ENCODE data around the gene TRAPPC2L. TPM values are rescaled to one million over a fixed set of nuclear protein-coding genes. Genes with fewer than 3 reads are reported as not detected.

TRAPPC2L gene
- polyA plus RNA-seq, 1 donor from 2014 or later = 86.1 TPM

DNA sequence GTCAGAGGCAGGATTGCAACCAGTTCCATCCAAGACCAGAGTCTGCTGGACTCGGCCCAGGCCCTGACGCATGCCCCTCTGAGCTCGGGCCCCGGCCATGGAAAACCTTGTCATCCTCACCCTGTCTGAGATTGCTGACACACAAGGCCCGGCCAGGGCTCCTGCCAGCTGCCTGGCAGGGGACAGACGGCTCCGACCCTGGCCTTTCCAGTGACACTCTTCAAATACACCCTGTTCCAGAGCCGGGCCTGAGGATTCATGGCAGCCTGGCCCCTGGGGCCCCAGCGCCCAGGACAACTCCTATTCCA, 12.7 kb downstream of the TRAPPC2L start:
- Mint-ChIP-seq H3K9me3 (no peaks in the 10 kb centered on the region), H3K36me3 (peaks cover 1% of the 10 kb centered on the region), H3K27ac (peak overlapping the region in 2 of 3 donors; percentile 38 to 76), H3K4me3 (peak overlapping the region in 2 of 4 donors; percentile 30 to 32), H3K27me3 (peaks cover 12% of the 10 kb centered on the region), H3K4me1 (peaks cover 8 to 9% (median 8%) of the 10 kb centered on the region in 3 donors)

GRCh38 chr16:88870608-88871348, 13.9 kb downstream of the TRAPPC2L start:
- Mint-ChIP-seq H3K27ac (peak overlapping the region; percentile 38 to 82 (median 67)), H3K4me3 (peak overlapping the region; percentile 36 to 82 (median 64)), H3K4me1 (peaks cover 8 to 11% (median 9%) of the 10 kb centered on the region in 3 donors), H3K9me3 (no peaks in the 10 kb centered on the region), H3K27me3 (peaks cover 12% of the 10 kb centered on the region), H3K36me3 (peaks cover 1% of the 10 kb centered on the region)

GRCh38 chr16:88871349-88871702, 14.4 kb downstream of the TRAPPC2L start:
- Mint-ChIP-seq H3K4me1 (peaks cover 8 to 11% (median 9%) of the 10 kb centered on the region in 3 donors), H3K27me3 (peaks cover 12% of the 10 kb centered on the region), H3K27ac (peak overlapping the region in 2 of 3 donors; percentile 38 to 82), H3K9me3 (no peaks in the 10 kb centered on the region), H3K36me3 (peaks cover 1% of the 10 kb centered on the region), H3K4me3 (peak overlapping the region; percentile 21 to 82 (median 59))

DNA sequence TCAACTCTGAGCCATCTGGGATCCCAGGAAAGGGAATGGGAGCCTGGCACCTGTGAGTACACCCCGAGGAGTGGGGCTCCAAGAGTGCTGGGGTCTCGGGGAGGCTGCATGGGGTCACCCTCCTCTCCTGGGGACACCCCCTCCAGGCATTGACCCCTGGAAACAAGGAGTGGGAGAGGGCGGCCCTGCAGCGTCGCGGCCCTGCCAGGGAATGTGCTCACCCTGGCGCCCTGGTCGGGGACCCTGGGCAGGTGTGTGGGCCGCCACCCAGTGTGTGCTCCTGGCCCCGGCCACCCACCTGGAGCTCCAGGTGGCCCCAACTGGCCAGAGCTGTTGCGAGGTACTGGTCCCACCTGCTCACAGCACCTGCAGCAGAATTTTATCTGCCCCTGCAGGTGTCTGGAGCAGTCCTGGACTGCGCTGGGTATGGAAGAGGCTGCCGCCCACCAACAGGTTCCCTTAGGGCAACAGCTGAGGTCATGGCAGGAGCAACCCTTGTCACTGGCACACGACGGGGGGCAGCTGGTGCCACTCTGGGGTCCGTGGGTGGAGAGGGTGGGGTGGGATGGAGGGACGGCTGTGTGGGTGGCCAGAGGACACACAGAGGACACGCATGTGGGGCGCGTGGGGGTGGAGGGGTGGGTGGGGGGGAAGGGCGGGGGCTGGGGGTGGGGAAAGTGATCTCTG, 14.9 kb downstream of the TRAPPC2L start:
- peaks cover 8 to 11% (median 9%) of the 10 kb centered on the region in 3 donors for H3K4me1 Mint-ChIP-seq
- peaks cover 1% of the 10 kb centered on the region for H3K36me3 Mint-ChIP-seq
- peaks cover 12% of the 10 kb centered on the region for H3K27me3 Mint-ChIP-seq
- H3K27ac Mint-ChIP-seq = no peak overlapping the region
- H3K9me3 Mint-ChIP-seq = no peaks in the 10 kb centered on the region
- H3K4me3 Mint-ChIP-seq = no peak overlapping the region

DNA sequence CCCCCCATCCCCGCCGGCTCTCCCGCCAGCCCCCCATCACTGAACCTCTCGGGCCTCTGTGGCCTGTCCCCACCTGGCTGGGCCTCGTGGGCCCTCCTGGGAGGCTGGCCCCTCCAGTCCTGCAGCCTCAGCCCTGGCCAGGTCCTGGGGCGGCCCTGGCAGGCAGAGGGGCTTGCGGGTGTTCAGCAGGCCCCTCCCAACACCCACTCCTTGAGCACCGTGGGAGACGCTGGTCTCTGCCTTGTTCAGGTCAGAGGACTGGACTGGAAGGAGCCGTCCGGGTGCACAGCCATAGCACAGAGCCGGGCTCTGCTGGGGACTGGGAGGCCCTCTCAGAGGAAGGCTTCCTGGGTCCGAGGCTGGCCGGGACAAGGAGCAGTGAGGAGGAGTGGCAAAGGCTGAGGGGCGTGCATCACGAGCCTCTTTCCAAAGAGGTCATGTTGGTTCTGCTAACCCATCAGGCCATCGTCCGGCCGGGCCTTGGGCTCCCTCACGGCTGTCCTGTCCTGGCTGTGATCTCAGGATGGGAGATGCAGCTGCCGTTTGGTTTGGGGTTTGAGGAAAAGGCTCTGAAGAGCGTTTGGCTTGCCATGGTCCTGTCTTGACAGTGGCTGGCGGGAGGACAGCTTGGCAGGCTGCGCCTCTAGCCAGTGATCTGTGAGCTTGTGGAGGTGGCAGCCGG, 15.9 kb downstream of the TRAPPC2L start:
- Mint-ChIP-seq H3K4me1 (peaks cover 8 to 11% (median 9%) of the 10 kb centered on the region in 3 donors), H3K27ac (peak overlapping the region in 1 of 3 donors; percentile 25), H3K4me3 (no peak overlapping the region), H3K9me3 (no peaks in the 10 kb centered on the region), H3K36me3 (peaks cover 1% of the 10 kb centered on the region), H3K27me3 (peaks cover 12% of the 10 kb centered on the region)

DNA sequence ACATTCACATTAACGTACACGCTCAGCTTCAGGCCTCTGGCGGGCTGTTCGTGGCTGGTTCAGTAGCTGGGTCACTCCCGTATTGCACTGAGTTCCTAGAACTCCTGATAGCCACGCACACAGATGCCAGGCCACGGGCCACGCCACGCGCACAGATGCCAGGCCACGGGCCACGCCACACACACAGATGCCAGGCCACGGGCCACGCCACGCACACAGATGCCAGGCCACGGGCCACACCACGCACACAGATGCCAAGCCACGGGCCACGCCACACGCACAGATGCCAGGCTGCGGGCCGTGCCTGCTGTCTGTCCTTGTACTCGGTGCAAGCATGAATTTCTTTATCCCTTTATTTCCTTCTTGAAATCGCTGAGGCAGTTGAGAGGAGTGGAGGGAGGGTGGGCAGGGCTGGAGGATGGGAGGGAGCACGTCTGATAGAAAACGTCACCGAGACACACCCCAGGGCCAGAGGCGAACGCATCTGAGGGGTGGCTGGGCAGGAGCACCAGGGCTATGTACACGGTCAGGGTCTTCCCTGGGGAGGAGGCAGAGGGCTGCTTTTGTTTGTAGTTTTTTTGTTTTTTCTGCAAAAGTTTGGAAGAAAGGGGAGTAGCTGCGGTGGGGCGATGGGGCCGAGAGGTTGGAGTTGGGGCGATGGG, 18.1 kb downstream of the TRAPPC2L start:
- peaks cover 8% of the 10 kb centered on the region for H3K27me3 Mint-ChIP-seq

DNA sequence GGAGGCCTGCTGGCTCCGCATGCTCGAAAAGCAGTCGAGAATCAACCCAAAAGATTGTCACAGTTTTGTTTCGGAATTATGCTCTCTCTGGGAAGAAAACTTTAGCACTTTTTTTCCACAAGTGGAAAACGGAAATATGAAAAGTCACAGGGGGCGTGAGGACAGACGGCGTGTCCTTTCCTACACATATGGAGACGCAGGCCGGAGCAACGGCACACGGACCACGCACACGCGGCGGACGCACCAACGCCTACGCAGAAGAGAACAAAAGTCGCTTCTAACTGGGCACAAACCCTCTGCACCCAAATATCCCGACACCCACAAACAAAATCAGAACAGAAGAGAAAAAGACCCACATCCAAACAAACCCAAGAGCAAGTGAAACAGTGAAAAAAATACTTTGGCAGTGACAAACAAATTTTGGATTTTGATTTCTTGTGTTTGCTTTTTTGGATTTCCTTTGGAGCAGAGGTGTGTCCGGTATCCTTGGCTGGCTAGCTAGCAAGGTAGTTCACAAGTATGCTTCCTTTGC, 18.8 kb downstream of the TRAPPC2L start:
- H3K4me3 Mint-ChIP-seq = no peak overlapping the region
- H3K4me1 Mint-ChIP-seq = peaks cover 5 to 8% (median 6%) of the 10 kb centered on the region in 3 donors
- peaks cover 5% of the 10 kb centered on the region for H3K27me3 Mint-ChIP-seq
- no peaks in the 10 kb centered on the region for H3K9me3 Mint-ChIP-seq
- H3K27ac Mint-ChIP-seq = no peak overlapping the region
- peaks cover 1% of the 10 kb centered on the region for H3K36me3 Mint-ChIP-seq

More for the DNA sequence above, 18.1 kb downstream of the TRAPPC2L start:
- Mint-ChIP-seq H3K36me3 (peaks cover 1% of the 10 kb centered on the region), H3K4me1 (peaks cover 8 to 11% (median 9%) of the 10 kb centered on the region in 3 donors), H3K4me3 (no peak overlapping the region), H3K9me3 (no peaks in the 10 kb centered on the region), H3K27ac (no peak overlapping the region)

DNA sequence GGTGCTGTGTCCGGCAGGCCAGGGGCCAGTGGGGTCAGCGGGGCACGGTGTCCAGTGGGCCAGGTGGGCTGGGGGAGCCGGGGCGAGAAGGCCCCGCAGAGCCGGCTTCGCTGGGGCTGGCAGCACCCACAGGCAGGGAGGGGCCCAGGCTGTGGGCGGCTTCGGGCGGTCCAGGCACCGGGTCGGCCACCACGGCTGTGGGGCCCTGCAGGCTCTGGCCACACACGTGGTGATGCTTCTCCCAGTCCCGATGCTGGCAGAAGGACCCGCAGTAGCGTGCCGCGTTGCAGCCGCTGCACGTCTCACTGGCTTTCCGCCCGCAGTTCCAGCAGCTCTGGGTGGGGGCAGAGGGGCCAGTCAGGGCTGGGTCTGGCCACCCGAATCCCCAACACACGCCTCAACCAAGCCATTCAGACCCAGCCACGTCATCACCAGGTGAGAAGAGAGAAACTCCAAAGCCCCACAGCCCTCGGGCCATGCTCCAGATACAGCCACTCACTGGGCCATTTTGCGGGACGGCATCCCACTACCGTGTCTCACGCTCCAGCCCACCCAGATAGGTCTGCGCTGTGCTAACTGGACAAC, 20.1 kb downstream of the TRAPPC2L start:
- Mint-ChIP-seq H3K9me3 (no peaks in the 10 kb centered on the region), H3K4me1 (peaks cover 0 to 4% (median 0%) of the 10 kb centered on the region in 3 donors), H3K4me3 (no peak overlapping the region), H3K36me3 (no peaks in the 10 kb centered on the region), H3K27me3 (no peaks in the 10 kb centered on the region), H3K27ac (no peak overlapping the region)

- no peak overlapping the region for H3K4me3 Mint-ChIP-seq
- peaks cover 0 to 3% (median 1%) of the 10 kb centered on the region in 3 donors for H3K4me1 Mint-ChIP-seq
- no peaks in the 10 kb centered on the region for H3K36me3 Mint-ChIP-seq
- no peaks in the 10 kb centered on the region for H3K27me3 Mint-ChIP-seq
- H3K9me3 Mint-ChIP-seq = no peaks in the 10 kb centered on the region
- no peak overlapping the region for H3K27ac Mint-ChIP-seq
Measured at GRCh38 chr16:88877564-88878289, 20.8 kb downstream of the TRAPPC2L start.

DNA sequence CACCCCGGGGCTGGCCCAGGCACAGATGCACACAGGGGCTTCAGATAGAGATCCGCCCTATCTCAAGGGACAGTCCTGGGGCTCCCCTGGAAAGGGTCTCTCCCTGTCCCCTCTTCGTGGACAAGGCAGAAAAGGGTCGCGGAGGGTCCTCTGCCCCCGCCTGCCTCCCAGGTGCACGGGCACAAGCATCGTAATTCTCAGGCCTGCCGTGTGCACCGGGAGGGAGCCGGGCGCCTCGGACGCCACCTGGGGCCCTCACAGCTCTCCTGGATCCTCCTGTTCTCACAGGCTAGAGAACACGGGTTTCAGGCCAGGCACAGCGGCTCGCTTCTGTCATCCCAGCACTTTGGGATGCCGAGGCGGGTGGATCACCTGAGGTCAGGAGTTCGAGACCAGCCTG, 21.4 kb downstream of the TRAPPC2L start:
- Mint-ChIP-seq H3K36me3 (no peaks in the 10 kb centered on the region), H3K27me3 (no peaks in the 10 kb centered on the region), H3K9me3 (no peaks in the 10 kb centered on the region), H3K4me3 (no peak overlapping the region), H3K4me1 (peaks cover 0 to 3% (median 1%) of the 10 kb centered on the region in 3 donors), H3K27ac (no peak overlapping the region)

DNA sequence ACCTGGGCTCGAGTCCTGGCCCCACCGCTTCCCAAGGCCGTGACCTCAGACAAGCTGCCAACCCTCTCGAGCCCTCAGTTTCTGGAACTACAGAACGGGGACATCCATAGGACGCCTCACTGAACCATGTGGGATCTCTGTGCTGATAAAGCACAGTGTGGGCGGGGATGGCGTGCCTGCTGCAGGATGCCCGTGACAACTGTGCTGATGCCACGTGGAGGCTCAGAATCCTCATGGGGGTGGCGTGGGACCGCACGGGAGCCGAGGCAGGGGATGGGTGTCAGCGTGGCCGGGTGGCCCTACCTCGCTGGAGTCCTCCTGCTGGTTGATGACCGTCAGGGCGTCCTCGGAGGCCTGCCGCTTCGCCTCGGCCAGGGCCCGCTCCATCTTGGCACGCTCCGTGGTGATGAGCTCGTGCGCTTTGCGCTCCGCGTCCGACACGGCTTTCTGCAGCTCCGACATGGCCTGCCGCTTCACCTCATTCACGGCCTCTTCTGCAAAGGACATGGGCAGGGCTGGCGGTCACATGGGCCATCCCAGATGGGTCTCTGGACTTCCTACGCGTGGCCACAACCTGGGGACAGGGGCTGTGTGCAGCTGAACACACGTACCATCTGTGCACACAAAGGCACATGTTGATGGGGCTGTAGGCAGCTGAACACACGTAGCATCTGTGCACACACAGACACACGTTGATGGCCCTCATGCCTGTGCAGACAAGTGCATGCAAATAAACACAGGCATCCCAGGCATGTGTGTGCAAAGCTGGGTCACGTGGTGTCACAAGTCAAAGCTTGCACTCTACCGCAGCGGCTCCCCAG, 22.2 kb downstream of the TRAPPC2L start:
- no peaks in the 10 kb centered on the region for H3K36me3 Mint-ChIP-seq
- H3K27ac Mint-ChIP-seq = no peak overlapping the region
- H3K4me3 Mint-ChIP-seq = peak overlapping the region in 1 of 4 donors; percentile 57
- no peaks in the 10 kb centered on the region for H3K27me3 Mint-ChIP-seq
- peaks cover 0 to 3% (median 1%) of the 10 kb centered on the region in 3 donors for H3K4me1 Mint-ChIP-seq
- no peaks in the 10 kb centered on the region for H3K9me3 Mint-ChIP-seq

DNA sequence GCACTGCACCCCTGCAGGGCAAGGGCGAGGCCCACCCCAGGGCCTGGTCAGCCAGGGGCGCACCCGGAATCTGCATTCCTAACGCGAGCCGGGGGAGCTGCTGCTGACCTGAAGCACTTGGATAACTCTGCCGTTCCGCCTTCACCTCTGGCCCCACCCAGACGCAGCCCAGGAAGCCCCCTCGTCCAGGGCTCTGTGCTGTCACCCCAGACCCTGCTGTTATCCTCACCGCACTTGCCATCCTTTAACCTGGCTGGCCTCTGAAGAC, 22.8 kb downstream of the TRAPPC2L start:
- peak overlapping the region in 1 of 3 donors; percentile 71 for H3K27ac Mint-ChIP-seq
- H3K4me1 Mint-ChIP-seq = peaks cover 0 to 3% (median 1%) of the 10 kb centered on the region in 3 donors
- no peak overlapping the region for H3K4me3 Mint-ChIP-seq
- no peaks in the 10 kb centered on the region for H3K27me3 Mint-ChIP-seq
- no peaks in the 10 kb centered on the region for H3K9me3 Mint-ChIP-seq
- no peaks in the 10 kb centered on the region for H3K36me3 Mint-ChIP-seq

DNA sequence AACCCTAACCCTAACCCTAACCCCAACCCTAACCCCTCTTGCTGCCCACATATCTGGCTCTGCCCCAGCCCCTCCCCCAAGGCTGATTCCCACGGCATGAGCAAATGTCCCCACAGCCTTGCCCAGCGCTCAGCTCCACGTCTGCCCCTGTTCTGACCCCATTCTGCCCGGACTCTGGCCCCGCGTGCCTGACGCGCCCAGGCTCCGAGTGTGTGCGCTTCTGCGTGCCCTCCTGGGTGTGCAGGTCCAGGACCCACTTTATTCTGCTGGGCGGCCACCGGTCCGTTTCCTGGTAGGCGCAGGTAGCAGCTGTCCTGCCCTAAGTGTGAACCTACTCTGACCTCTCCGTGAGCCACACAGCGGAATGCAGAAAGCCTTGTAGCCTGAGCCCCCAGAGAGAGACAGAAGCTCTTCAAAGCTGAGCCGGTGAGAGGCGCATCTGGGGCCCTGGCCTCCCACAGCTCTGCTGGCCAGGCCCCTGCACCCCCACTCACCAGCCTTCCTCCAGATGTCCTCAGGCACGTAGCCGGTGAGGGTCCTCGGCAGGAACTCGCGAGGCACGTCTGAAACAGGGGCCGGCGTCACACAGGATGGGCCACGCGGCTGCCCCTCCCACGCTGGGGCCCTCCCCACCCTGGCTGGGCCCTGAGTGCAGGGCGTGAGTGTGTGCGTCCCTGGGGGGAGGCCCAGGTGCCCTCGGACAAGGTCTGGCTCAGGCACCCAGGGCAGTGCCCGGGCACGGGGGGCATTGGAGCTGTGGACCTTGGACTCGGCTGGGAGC, 23.5 kb downstream of the TRAPPC2L start:
- H3K4me1 Mint-ChIP-seq = peaks cover 0 to 1% (median under 1%) of the 10 kb centered on the region in 3 donors
- H3K4me3 Mint-ChIP-seq = no peak overlapping the region
- H3K27ac Mint-ChIP-seq = peak overlapping the region in 1 of 3 donors; percentile 71
- no peaks in the 10 kb centered on the region for H3K27me3 Mint-ChIP-seq
- H3K9me3 Mint-ChIP-seq = no peaks in the 10 kb centered on the region
- H3K36me3 Mint-ChIP-seq = no peaks in the 10 kb centered on the region
